ENCODE results near the gene L3MBTL1.

GRCh38 chr20:43534016-43534415 lies 26.5 kb downstream of the L3MBTL1 start:
- TF ChIP-seq POLR2A (IDR thresholded peaks at IDR 0.05) (no peak), CTCF (IDR thresholded peaks at IDR 0.05) (no peak)

Data from testis (tissue), 2 donors.